Measurements from ENCODE around the gene ATP23.

ATP23 gene

DNA sequence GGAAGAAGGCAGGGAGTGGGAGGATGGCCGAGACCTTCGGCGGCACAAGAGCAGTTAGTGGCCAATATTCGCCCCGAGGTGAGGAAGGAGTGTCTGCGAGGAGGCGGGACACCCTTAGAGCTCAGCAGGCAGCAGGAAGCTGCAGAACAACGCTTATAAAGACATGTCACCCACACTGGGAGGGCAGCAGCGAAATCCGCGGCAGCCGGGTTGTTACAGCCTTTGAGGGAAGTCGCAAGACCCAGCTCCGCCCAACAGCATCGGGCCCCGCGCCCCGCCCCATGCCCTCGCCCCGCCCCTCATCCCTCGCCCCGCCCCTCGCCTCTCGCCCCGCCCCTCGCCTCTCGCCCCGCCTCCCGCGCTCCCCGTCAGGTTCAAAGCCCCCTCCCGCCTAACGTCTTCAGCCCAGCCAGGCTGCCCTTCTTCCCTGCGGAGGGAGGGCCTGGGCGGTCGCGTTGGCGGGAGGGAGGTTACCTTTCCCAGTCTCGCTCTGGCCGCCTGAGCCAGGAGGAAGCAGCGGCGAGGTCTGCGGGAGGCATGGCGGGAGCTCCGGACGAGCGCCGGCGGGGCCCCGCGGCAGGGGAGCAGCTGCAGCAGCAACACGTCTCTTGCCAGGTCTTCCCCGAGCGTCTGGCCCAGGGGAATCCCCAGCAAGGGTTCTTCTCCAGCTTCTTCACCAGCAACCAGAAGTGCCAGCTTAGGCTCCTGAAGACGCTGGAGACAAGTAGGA, at the start of gene ATP23:
ATP23 (plus strand) TSS at position 403 of the 730 bp plus-strand sequence; CDS start at position 538, 135 bp downstream.
- FAIRE-seq, result no peak
- peak; percentile 89 for DNase-seq (ENCODE audit: low spot score)

DNA sequence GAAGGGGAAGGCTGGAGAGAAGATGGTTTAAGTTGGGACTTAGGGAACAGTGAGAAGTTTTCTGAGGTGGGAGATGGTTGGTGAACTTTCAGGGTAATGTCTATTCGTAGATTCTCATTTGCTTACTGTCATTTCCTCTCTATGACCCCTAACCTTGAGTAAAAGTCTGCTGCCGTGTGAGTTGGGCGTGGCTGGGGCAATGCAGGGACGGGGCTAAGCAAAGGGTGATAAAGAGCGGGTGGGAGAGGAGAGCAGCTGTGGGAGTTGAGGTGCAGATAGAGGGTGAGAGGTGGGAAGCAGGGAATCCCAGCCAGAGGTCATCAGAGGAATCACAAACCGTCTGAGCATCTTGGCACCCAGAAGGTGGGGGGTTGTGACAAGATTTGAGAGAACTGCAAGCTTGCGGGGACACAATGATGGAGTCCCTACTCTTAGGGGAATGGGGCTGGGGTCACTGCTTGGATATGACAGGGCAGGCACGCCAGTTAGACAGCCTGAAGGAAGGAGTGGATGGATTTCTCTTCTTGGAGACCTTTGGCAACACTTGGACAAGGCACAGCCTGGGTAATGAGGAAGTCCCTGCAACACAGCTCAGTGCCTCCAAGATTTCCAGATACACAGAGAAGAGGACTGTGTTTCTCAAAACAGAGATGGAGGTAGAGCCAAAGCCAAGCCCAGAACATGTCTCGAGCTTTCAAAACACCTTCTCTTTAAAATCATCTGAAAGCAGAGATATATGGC, 49.0 kb upstream of the ATP23 start:
- DNase-seq (ENCODE audit: low spot score) (no peak), FAIRE-seq (no peak)

- FAIRE-seq, result no peak
- no peak for DNase-seq (ENCODE audit: low spot score)
Measured at GRCh38 chr12:57893431-57894353, 47.7 kb upstream of the ATP23 start.

DNA sequence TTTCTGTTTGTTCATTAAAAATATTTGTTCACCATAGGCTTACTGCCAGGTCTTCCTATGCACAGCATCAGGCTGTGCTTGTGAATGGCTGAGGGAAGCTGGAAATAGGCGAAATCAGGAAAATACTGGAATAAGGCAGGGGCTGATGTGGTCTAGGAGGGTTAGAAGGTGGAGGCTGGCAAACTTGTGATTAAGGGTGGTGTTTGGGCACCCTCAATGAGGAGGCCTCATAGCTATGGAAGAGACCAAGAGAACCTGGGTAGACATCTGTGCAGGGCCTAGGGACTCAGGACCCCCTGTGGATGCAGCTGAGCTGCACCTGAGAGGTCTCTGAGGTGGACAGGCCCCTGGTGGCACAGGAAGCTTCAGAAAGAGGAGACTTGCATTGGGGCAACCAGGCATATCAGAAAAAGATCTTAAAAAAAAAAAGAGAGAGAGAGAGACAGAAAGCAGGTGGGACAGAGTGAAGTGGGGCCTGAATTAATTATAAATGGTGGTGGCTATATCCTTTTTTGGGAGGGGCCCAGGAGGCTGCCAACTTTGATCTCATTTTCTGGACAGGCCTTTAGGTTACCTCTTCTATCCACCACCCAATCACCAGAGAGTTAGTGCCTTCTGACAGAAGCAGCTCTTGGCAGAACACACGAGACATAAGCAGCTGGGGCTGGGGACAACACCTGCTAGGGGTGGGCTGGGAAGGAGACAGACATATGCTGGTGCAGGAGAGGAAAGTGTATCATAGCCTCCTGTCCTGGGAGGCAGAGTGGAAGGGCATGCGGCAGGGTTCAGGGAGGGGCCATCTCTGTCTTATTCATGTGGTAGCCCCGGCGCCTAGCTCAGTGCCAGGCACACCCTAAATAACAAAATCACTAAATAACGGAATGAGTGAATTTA, 46.7 kb upstream of the ATP23 start:
- DNase-seq (ENCODE audit: low spot score) (no peak), FAIRE-seq (no peak)

DNA sequence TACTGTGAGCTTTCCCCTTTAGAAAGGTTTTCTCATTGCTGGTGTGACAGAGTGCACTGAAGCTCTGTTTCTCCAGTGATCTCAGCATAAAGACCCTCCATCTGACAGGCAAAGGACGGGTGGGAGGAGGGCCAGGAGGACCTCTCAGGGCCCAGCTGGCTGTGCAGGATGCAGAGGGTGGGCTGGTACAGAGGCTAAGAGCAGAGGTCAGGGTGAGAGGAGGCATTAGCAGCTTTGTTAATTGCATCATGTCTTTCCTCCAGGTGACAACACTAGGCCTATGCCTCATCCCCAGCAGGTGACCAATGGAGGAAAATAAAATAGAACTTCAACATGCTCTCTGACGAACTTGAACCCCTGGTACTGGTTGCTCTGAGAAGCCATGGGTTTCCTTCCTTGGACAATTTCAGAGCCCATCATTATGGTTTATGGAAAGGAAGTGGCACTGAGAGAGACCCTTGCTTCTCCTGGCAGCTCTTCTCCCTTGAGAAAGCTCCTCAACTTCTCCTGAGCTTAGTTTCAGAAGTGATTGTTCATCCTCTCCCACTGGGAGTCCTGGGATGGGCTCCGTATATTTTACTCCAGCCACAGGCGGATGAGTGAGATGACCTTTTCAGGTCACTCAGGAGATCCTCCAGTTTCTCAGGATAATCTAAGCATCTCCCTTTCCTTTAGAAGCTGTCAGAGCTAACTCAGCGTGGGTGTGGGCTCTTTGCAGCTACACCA, 45.8 kb upstream of the ATP23 start:
- FAIRE-seq (no peak), DNase-seq (ENCODE audit: low spot score) (no peak)

DNA sequence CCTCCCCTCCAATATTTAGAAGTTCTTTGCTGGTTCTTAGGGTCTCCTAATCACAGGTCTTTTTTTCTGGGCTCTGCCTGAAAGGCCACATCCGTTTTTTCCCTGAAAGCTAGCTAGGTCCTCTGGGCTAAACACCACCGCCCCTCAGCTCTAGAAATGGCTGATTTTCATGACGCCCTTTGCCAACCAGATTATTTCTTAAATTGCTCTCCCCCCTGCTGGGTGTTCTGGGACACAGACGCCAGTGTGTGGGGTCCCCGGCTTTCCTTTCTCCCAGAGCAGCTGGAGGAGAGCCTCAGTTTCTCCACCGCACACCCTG, 45.3 kb upstream of the ATP23 start:
- FAIRE-seq (no peak), DNase-seq (ENCODE audit: low spot score) (no peak)

DNA sequence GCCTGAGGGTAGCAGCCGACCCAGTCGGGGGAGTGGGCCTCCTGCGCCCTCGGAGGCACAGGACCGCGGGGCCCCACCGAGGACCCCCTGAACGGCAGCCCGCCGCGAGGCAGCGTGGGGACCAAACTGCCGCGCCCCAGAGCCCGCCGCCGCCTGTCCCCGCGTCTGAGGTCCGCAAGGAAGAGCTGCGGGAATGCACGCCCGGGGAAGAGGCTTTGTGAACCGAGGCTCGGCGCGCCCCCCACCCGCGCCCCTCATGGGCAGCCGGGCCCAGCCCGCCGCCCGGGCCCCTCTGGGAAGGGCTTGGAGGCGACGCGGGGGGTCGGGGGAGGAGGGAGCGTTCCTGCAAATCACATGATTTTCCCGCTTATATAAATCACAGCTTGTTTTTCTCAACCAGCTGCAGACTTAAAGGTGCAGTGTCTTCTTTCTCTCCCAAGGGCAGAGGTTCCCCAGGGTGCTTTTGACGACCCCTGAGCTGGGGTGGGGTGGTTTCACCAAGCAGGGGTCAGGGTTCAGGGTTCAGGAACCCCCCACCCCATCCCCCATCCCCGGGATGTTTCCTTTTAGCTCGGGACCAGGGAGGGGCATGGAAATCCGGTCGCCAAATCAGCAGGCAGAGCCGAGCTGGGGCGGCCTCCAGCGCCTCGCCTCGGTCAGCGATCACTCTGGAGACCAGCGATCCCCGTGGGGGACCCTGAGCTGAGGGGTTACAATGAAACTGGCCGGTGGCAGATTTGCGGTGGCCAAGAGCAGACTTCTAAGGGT, 44.7 kb upstream of the ATP23 start:
- no peak for DNase-seq (ENCODE audit: low spot score)
- FAIRE-seq, result no peak

GRCh38 chr12:57897286-57897974, 43.9 kb upstream of the ATP23 start:
- FAIRE-seq, result no peak

DNA sequence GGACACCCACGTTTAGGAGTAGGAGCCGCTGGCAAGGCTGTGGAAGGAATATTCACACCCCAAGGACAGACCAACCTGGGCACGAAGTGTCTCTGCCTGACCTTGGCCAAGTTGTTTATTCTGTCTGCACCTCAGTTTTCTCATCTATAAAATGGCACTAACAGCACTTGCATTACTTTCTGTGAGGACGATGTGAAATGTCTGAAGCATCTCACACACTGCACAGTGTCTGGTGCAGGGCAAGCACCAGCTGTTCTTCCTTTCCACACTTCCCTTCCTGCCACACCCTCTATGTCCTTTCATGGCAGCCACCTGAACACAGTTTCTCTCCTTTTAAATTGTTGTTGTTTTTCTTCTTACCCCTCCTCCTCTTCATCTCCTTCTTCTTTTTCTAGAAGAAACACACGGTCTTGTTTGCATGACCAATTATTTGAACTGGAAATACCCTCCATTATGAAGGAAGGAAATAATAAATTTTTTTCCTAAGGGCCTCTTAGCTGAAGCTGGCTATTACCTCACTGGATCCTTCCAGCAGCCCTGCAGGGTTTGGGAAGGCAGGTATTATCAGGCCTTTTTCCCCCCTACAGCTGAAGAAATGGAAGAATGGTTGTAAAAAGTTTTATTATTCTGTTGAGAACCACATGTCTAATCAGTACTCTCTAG, 42.9 kb upstream of the ATP23 start:
- no peak for DNase-seq (ENCODE audit: low spot score)

More at GRCh38 chr12:57897286-57897974, 43.9 kb upstream of the ATP23 start:
- no peak for DNase-seq (ENCODE audit: low spot score)

GRCh38 chr12:57899010-57899662, 42.2 kb upstream of the ATP23 start:
- no peak for DNase-seq (ENCODE audit: low spot score)
- FAIRE-seq, result no peak

More for the DNA sequence above, 42.9 kb upstream of the ATP23 start:
- no peak for FAIRE-seq

DNA sequence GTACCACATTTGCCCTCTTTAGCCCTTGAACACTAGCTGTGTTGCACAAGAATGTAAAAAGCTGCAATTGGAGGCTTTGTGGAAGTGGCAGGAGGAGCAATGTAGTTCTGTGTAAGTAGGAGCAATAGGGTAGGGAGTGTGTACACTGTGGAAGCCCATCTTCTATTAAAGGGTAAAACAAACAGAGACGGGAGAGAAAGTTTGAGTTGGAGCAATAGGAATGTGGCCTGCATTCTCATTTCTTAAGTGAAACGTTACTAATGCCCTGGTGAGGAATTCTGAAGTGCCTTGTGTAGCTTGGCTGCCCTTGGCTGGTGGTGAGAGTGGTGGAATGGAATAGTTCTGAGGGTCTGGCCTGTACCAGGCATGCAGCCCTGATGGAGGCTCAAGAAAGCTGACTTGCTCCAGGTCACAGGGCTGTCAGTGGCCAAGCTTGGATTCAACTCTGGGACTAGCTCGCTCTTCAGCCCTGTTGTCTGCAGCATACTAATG, 38.8 kb upstream of the ATP23 start:
- FAIRE-seq, result no peak
- no peak for DNase-seq (ENCODE audit: low spot score)

DNA sequence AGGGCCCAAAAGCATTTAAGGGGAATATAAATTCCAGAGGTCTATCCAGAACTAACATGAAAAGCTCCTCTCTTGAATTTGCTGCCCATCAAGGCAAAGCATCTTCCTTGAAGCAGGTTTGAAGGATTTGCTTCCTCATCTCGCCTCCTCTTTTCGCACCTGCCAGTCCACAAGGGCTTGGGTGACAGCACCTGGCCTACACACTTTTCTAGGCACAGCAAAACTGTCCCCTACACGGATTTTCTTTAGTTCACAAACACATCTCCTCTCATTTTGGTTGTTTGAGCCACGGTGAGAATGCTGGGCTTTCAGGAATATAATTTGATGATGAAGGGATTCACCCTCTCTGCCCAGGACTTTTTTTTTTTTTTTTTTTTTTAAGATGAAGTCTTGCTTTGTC, 36.9 kb upstream of the ATP23 start:
- no peak for FAIRE-seq
- DNase-seq (ENCODE audit: low spot score), result no peak

GRCh38 chr12:57904848-57905811, 36.2 kb upstream of the ATP23 start:
- FAIRE-seq (peak; percentile 68), DNase-seq (ENCODE audit: low spot score) (peak; percentile 65)

DNA sequence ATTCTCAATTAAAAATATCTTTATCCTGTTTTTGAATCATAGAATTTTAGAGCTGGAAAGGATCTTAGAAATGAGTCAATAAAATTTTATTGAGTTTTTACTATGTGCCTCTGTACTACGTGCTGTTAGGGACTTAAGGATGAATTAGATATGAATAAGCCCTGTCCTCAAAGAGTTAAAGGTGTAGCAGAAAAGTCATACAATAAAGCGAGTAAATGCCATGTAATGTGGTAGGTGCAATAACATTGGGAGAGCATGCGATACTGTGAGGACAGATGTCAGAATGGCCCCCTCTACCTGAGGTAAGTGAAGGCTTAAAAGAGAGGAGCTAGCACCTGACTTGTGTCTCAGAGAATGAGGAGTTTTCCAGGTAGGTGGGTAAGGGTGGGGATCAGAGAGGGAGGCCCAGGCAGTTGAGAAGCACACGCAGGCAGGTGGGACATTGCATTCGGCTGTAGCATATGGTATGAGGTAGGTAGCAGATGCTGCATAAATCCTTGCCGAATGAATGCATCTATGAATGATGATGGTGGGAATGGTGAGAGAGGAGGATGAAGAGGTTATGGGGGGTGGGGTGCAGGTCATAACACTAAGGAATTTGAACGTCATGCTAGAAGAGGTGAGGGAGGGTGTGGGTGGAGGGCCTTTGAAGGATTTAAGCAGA, 35.4 kb upstream of the ATP23 start:
- DNase-seq (ENCODE audit: low spot score) (no peak), FAIRE-seq (no peak)

DNA sequence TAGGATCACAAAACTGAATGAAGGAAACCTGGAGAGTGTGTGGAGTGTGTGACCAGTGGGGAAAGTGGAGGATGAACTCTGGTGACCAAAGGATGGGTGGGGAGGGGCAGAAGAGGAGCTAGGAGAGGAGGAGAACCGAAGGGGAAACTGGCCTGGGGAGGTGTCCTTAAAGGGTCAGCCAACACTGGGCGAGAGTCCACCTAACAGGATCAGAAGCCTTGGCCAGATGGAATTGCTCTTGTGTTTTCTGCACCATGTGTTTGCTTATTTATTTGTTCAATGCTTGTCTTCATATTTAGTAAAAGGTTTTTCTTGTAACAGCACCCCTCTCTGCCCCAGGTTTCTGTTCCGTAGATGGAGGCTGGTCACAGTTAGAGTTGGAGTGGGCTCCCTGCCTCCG, 34.5 kb upstream of the ATP23 start:
- DNase-seq (ENCODE audit: low spot score) (no peak), FAIRE-seq (no peak)

DNA sequence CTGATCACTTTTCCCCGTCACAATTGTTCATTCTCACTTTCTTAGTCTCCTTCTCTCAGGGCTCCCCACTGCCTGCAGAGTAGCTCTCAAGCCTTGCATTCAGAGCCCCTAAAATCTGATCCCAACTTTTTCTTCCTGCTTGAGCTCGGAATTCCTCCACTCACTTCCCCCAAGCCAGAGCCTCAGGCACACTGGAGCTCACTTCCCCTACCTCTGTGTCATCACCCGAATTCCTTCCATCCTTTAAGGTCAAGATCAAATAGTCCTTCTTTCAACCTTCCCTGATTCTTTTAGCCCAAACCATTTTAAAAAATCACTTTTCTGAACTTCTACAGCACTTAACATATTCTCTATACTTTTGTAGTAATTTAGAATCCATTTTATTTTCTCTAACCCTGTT, 34.1 kb upstream of the ATP23 start:
- DNase-seq (ENCODE audit: low spot score) (no peak), FAIRE-seq (no peak)

All from RCC 7860 (cell line).